GM12878 (cell line): ENCODE measurements around the gene CTXND1. TPM values are rescaled to one million over a fixed set of nuclear protein-coding genes. Genes with fewer than 3 reads are reported as not detected.

Source experiments
- ATAC-seq: fragments of 200-7000 bp; cut with Tn5 transposase; 3 replicates; pipeline ENCODE4 v1.9.1; 2020; ENCODE audit warnings: mild to moderate bottlenecking, moderate library complexity
- BruUV-seq: library from RNA; stranded (reverse); fragments of 400-500 nt; replicated peaks from 2 replicates; lab custom pipeline; 2021; lab: Mats Ljungman, UMichigan
- CTCF ChIA-PET: fragments of 300-600 bp; sonication (Branson Sonifier 250); formaldehyde crosslinking; extraction: SDS; loops from one replicate; lab custom pipeline; 2021; ENCODE audit warnings: inconsistent platforms; lab: Yijun Ruan, JAX
- POLR2A ChIA-PET: fragments of 350-600 bp; formaldehyde crosslinking; extraction: SDS; loops from one replicate; lab custom pipeline; 2021; ENCODE audit warnings: inconsistent platforms; lab: Charles Lee
- RAD21 ChIA-PET: fragments of 300-600 bp; sonication (Branson Sonifier 250); formaldehyde crosslinking; loops from one replicate; lab custom pipeline; 2023; ENCODE audit warnings: antibody characterized with exemption; ENCODE audit not compliant: unreplicated experiment; lab: Charles Lee
- SMC1A ChIA-PET: fragments of 300-600 bp; sonication (Branson Sonifier 250); formaldehyde crosslinking; loops from one replicate; lab custom pipeline; 2023; ENCODE audit not compliant: unreplicated experiment, uncharacterized antibody; lab: Charles Lee
- DNase-seq: peaks from one replicate; pipeline ENCODE4 v3.0.0-alpha.2; 2011; ENCODE audit warnings: low read depth, low spot score
- FAIRE-seq: peaks from 3 replicates; lab custom pipeline; 2011; peaks lifted over from hg19 to GRCh38; lab: Jason Lieb, UNC
- H2AFZ ChIP-seq: 2 replicates; pipeline ENCODE4 v1.6.0; 2011; ENCODE audit warnings: low read depth, low read length, control low read depth; ENCODE audit not compliant: control insufficient read depth
- H3K27ac ChIP-seq: 2 replicates; pipeline ENCODE4 v1.5.1; 2011; ENCODE audit warnings: control low read depth; ENCODE audit not compliant: control insufficient read depth, insufficient read depth
- H3K27me3 ChIP-seq, 2 experiments: replicated peaks in 1 of 2; 2 replicates each; pipeline versions ENCODE4 v1.6.0 to v1.6.1; 2011; ENCODE audit warnings: low read length in 1 of 2; ENCODE audit not compliant: control insufficient read depth in 2 of 2, insufficient read depth in 2 of 2
- H3K36me3 ChIP-seq, 2 experiments: 2 replicates each; pipeline ENCODE4 v1.5.1; 2011; ENCODE audit warnings: low read length in 1 of 2; ENCODE audit not compliant: control insufficient read depth in 2 of 2, insufficient read depth in 2 of 2
- H3K4me1 ChIP-seq: 2 replicates; pipeline ENCODE4 v1.6.1; 2011; ENCODE audit warnings: mild to moderate bottlenecking, low read length, moderate library complexity, mixed read lengths; ENCODE audit not compliant: control insufficient read depth, insufficient read depth
- H3K4me2 ChIP-seq: 2 replicates; pipeline ENCODE4 v1.6.0; 2011; ENCODE audit warnings: control low read depth; ENCODE audit not compliant: control insufficient read depth, insufficient read depth
- H3K4me3 ChIP-seq: fragments of 200-600 bp; sonication (generic); 2 replicates; pipeline ENCODE4 v1.5.1; 2016
- H3K79me2 ChIP-seq: 2 replicates; pipeline ENCODE4 v1.6.0; 2011; ENCODE audit warnings: low read length; ENCODE audit not compliant: control insufficient read depth, insufficient read depth
- H3K9ac ChIP-seq: 2 replicates; pipeline ENCODE4 v1.8.0; 2011; ENCODE audit warnings: low read length, control low read depth, mixed read lengths; ENCODE audit not compliant: control insufficient read depth, insufficient read depth
- H3K9me3 ChIP-seq: replicated peaks from 3 replicates; pipeline ENCODE4 v1.5.1; 2011; ENCODE audit warnings: mild to moderate bottlenecking, low read length; ENCODE audit not compliant: control insufficient read depth, insufficient read depth
- H4K20me1 ChIP-seq: 2 replicates; pipeline ENCODE4 v1.6.0; 2011; ENCODE audit not compliant: control insufficient read depth, insufficient read depth
- ASH2L ChIP-seq: fragments of 300-600, 200-600 bp; sonication (generic); IDR thresholded peaks from 2 replicates; pipeline ENCODE4 v1.6.1; 2017; ENCODE audit warnings: low read depth, mild to moderate bottlenecking, borderline replicate concordance
- BACH1 ChIP-seq: fragments of 450-650 bp; IDR thresholded peaks from 2 replicates; pipeline ENCODE4 v1.6.1; 2017; ENCODE audit warnings: mild to moderate bottlenecking, borderline replicate concordance
- CBX3 ChIP-seq: fragments of 200-600 bp; sonication (generic); IDR thresholded peaks from 2 replicates; pipeline ENCODE4 v1.6.1; 2016; ENCODE audit warnings: low read depth, borderline replicate concordance
- CREM ChIP-seq: IDR thresholded peaks from 2 replicates; pipeline ENCODE4 v1.6.1; 2014; ENCODE audit warnings: antibody characterized with exemption, low read depth
- ETV6 ChIP-seq, 2 experiments: fragments of 450-650 bp in 1 of 2; IDR thresholded peaks in 1 of 2; conservative IDR thresholded peaks in 1 of 2; 2 replicates each; pipeline ENCODE4 v1.6.1; 2014; ENCODE audit warnings: antibody characterized with exemption in 1 of 2, borderline replicate concordance in 1 of 2, low read depth in 1 of 2, mild to moderate bottlenecking in 1 of 2, moderate library complexity in 1 of 2
- FOS ChIP-seq: IDR thresholded peaks from 3 replicates; pipeline ENCODE4 v1.6.1; 2011; ENCODE audit warnings: borderline replicate concordance; ENCODE audit not compliant: insufficient read length; ENCODE audit errors: extremely low read depth
- HCFC1 ChIP-seq: fragments of 150-350 bp; IDR thresholded peaks from 2 replicates; pipeline ENCODE4 v1.6.1; 2014; ENCODE audit warnings: low read length
- IKZF2 ChIP-seq, 2 experiments: fragments of 450-650 bp; IDR thresholded peaks; 2 replicates each; pipeline ENCODE4 v1.6.1; 2017; ENCODE audit warnings: mild to moderate bottlenecking in 2 of 2, moderate library complexity in 2 of 2
- KDM1A ChIP-seq: fragments of 200-600 bp; sonication (generic); IDR thresholded peaks from 2 replicates; pipeline ENCODE4 v1.6.1; 2016; ENCODE audit warnings: borderline replicate concordance
- NFYB ChIP-seq: IDR thresholded peaks from 2 replicates; pipeline ENCODE4 v1.6.1; 2011; ENCODE audit warnings: low read depth, mild to moderate bottlenecking, low read length, improper control_type of control experiment, moderate library complexity; ENCODE audit not compliant: insufficient read depth
- NR2C1 ChIP-seq: fragments of 450-650 bp; IDR thresholded peaks from 2 replicates; pipeline ENCODE4 v1.6.1; 2017; ENCODE audit warnings: antibody characterized with exemption, mild to moderate bottlenecking, moderate library complexity
- RAD21 ChIP-seq: IDR thresholded peaks from 2 replicates; pipeline ENCODE4 v1.6.1; 2011; ENCODE audit warnings: mild to moderate bottlenecking, low read depth, low read length, moderate library complexity; ENCODE audit not compliant: insufficient read depth
- RBBP5 ChIP-seq: fragments of 200-600 bp; sonication (generic); conservative IDR thresholded peaks from 2 replicates; pipeline ENCODE4 v1.6.1; 2016
- ZNF274 ChIP-seq: IDR thresholded peaks from one replicate; pipeline ENCODE4 v1.8.0; 2011; ENCODE audit not compliant: insufficient read length, insufficient read depth
- ZNF622 ChIP-seq: fragments of 450-650 bp; IDR thresholded peaks from 2 replicates; pipeline ENCODE4 v1.6.1; 2017; ENCODE audit warnings: mild to moderate bottlenecking, inconsistent platforms
- WGBS: methylation state at CpG from one replicate; pipeline ENCODE4 v1.1.6; 2016; ENCODE audit warnings: low lambda C conversion rate; ENCODE audit not compliant: insufficient replicate concordance, insufficient coverage; ENCODE audit errors: missing lambda C conversion rate; 5-methylcytosine and 5-hydroxymethylcytosine counted together
- in situ Hi-C: fragments of 300-500 bp; cut with MboI; formaldehyde crosslinking; loops from 9 replicates; pipeline ENCODE4 v1.14.3; 2018; ENCODE audit warnings: mixed read lengths
- intact Hi-C: fragments of 100-400 bp; cut with micrococcal nuclease; formaldehyde crosslinking; loops from one replicate; pipeline ENCODE4 v1.14.2; 2022; ENCODE audit not compliant: unreplicated experiment
- polyA plus RNA-seq, 11 experiments: library from polyadenylated mRNA; depleted of rRNA in 4 of 11; unstranded in 6 of 11; stranded (reverse) in 5 of 11; fragments of >200 nt; fragmentation: Nextera tagmentation in 4 of 11; fragmentation: Illumina TruSeq in 1 of 11; extraction: Ambion mirVana in 4 of 11; extraction: Trizol in 1 of 11; gene quantifications; 1 replicate in 1 of 11; 2 replicates in 10 of 11; pipeline versions ENCODE4 v1.2.1 to v1.2.3, GENCODE V29; 2011 to 2016; ENCODE audit warnings: inconsistent platforms in 2 of 11, missing spikeins in 2 of 11, low read depth in 1 of 11
- total RNA-seq, 4 experiments: library from RNA; depleted of rRNA in 3 of 4; stranded (reverse); fragments of >200 nt in 3 of 4; fragmentation: Illumina TruSeq in 1 of 4; extraction: Trizol in 1 of 4; gene quantifications; 2 replicates each; pipeline versions ENCODE4 v1.2.1 to v1.2.3, GENCODE V29; 2013 to 2021
- TF ChIP-seq, protein P1 (sequence below): fragments of 150-350 bp; IDR thresholded peaks from 2 replicates; pipeline ENCODE4 v1.6.1; 2014; ENCODE audit warnings: mild to moderate bottlenecking, low read depth, low read length
- TF ChIP-seq, protein P2 (sequence below): IDR thresholded peaks from 2 replicates; pipeline ENCODE4 v1.6.1; 2012; ENCODE audit warnings: mild to moderate bottlenecking, low read depth, low read length
- TF ChIP-seq, protein P3 (sequence below): fragments of 450-650 bp; IDR thresholded peaks from 2 replicates; pipeline ENCODE4 v1.6.1; 2017; ENCODE audit warnings: mild to moderate bottlenecking

CTXND1 gene
- total and polyA plus RNA-seq, 10 of the 15 experiments (the other 5 are each of a cell fraction or from before 2014, with no cell fraction given), result under 0.01 to 0.03 (median 0.02) TPM; not detected in 7

DNA sequence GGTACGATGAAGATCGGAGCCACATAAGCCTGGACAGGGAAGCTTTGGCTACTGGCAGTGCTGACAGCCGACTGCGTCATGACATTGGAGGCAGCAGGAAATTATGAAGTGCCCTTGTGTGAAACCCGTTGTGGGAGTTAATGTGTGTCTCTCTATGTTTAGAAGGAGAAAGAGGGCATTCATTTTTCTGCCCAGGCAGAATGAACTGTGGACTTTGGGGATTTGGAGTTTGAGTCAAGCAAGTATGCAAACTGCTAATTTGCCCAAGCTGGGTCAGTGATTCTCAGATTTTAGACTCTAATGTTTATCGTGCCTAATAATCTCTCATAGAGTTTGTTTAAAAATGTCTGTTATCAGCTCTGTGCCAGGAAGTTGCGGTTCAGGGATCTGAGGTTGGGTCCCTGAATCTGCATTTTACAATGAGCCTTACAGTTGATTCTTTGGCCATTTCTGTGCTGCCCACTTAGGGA lies 5.6 kb downstream of the CTXND1 start:
- intact Hi-C loops (no loop called here), in situ Hi-C loops (no loop called here)
- no TSS peak for BruUV-seq
- SMC1A ChIA-PET, result no interaction called here
- H3K27ac ChIP-seq, result no peak overlapping the region
- 36% methylated on average over 7 of the region's 7 CpGs for WGBS
- H3K4me3 ChIP-seq, result no peak overlapping the region
- H3K79me2 ChIP-seq, result no peaks in the 10 kb centered on the region
- RAD21 ChIA-PET, result no interaction called here
- H3K9me3 ChIP-seq, result no peaks in the 10 kb centered on the region
- DNase-seq (no peak), FAIRE-seq (no peak), ATAC-seq (no peak)
- peaks cover 5 to 7% of the 10 kb centered on the region in 2 experiments for H3K27me3 ChIP-seq
- no peaks in the 10 kb centered on the region for H3K36me3 ChIP-seq
- no peaks in the 10 kb centered on the region; the same call in 1 of the 2 replicates for H4K20me1 ChIP-seq
- no peak overlapping the region for H3K9ac ChIP-seq
- CTCF ChIA-PET, result no interaction called here
- no peaks in the 10 kb centered on the region for H3K4me1 ChIP-seq
- POLR2A ChIA-PET, result no interaction called here
- H3K4me2 ChIP-seq, result no peak overlapping the region
- no peak overlapping the region for H2AFZ ChIP-seq
- TF ChIP-seq CREM (no peak), CBX3 (no peak), ZNF622 (no peak), IKZF2 (IDR thresholded peaks at IDR 0.05) (no peak), ASH2L (no peak), ETV6 (conservative IDR thresholded peaks at IDR 0.05 in 1 of 2, IDR thresholded peaks at IDR 0.05 in 1 of 2; ENCODE audit: borderline replicate concordance in 1 of 2, low read depth in 1 of 2) (no peak), HCFC1 (no peak), NFYB (no peak), ZNF274 (no peak), NR2C1 (no peak), RBBP5 (no peak), RAD21 (no peak), KDM1A (no peak), FOS (no peak), BACH1 (no peak)
- TF ChIP-seq, protein P1, sequence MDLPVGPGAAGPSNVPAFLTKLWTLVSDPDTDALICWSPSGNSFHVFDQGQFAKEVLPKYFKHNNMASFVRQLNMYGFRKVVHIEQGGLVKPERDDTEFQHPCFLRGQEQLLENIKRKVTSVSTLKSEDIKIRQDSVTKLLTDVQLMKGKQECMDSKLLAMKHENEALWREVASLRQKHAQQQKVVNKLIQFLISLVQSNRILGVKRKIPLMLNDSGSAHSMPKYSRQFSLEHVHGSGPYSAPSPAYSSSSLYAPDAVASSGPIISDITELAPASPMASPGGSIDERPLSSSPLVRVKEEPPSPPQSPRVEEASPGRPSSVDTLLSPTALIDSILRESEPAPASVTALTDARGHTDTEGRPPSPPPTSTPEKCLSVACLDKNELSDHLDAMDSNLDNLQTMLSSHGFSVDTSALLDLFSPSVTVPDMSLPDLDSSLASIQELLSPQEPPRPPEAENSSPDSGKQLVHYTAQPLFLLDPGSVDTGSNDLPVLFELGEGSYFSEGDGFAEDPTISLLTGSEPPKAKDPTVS, result no peak
- TF ChIP-seq, protein P2, sequence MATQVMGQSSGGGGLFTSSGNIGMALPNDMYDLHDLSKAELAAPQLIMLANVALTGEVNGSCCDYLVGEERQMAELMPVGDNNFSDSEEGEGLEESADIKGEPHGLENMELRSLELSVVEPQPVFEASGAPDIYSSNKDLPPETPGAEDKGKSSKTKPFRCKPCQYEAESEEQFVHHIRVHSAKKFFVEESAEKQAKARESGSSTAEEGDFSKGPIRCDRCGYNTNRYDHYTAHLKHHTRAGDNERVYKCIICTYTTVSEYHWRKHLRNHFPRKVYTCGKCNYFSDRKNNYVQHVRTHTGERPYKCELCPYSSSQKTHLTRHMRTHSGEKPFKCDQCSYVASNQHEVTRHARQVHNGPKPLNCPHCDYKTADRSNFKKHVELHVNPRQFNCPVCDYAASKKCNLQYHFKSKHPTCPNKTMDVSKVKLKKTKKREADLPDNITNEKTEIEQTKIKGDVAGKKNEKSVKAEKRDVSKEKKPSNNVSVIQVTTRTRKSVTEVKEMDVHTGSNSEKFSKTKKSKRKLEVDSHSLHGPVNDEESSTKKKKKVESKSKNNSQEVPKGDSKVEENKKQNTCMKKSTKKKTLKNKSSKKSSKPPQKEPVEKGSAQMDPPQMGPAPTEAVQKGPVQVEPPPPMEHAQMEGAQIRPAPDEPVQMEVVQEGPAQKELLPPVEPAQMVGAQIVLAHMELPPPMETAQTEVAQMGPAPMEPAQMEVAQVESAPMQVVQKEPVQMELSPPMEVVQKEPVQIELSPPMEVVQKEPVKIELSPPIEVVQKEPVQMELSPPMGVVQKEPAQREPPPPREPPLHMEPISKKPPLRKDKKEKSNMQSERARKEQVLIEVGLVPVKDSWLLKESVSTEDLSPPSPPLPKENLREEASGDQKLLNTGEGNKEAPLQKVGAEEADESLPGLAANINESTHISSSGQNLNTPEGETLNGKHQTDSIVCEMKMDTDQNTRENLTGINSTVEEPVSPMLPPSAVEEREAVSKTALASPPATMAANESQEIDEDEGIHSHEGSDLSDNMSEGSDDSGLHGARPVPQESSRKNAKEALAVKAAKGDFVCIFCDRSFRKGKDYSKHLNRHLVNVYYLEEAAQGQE, result no peak
- TF ChIP-seq, protein P3, sequence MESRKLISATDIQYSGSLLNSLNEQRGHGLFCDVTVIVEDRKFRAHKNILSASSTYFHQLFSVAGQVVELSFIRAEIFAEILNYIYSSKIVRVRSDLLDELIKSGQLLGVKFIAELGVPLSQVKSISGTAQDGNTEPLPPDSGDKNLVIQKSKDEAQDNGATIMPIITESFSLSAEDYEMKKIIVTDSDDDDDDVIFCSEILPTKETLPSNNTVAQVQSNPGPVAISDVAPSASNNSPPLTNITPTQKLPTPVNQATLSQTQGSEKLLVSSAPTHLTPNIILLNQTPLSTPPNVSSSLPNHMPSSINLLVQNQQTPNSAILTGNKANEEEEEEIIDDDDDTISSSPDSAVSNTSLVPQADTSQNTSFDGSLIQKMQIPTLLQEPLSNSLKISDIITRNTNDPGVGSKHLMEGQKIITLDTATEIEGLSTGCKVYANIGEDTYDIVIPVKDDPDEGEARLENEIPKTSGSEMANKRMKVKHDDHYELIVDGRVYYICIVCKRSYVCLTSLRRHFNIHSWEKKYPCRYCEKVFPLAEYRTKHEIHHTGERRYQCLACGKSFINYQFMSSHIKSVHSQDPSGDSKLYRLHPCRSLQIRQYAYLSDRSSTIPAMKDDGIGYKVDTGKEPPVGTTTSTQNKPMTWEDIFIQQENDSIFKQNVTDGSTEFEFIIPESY, result no peak
